Heart left ventricle (tissue), 16 donors: Measurements from ENCODE around the gene CAMTA1. TPM values are rescaled to one million over a fixed set of nuclear protein-coding genes. Genes with fewer than 3 reads are reported as not detected.

Source experiments
- ATAC-seq, 4 donors: fragments of 200-7000 bp; cut with Tn5 transposase; one replicate each; pipeline ENCODE4 v1.9.1; 2020 to 2022; ENCODE audit warnings: moderate library complexity in 4 of 4, mild to moderate bottlenecking in 3 of 4, moderate number of reproducible peaks in 1 of 4
- DNase-seq, 5 donors: peaks; one replicate each; pipeline ENCODE4 v3.0.0-alpha.2; 2020
- H3K27ac ChIP-seq, 12 donors: fragments of 200-600 bp; sonication (generic) in 4 of 12; one replicate each; pipeline versions ENCODE4 v1.5.0 to v1.8.0; 2016 to 2022; ENCODE audit warnings: mild to moderate bottlenecking in 2 of 12
- H3K27me3 ChIP-seq, 9 donors: fragments of 200-600 bp; sonication (generic) in 2 of 9; one replicate each; pipeline versions ENCODE4 v1.5.1 to v1.8.0; 2016 to 2022; ENCODE audit warnings: mild to moderate bottlenecking in 3 of 9
- H3K36me3 ChIP-seq, 9 donors: fragments of 200-600 bp; sonication (generic) in 2 of 9; one replicate each; pipeline versions ENCODE4 v1.5.0 to v1.8.0; 2018 to 2022; ENCODE audit warnings: mild to moderate bottlenecking in 2 of 9
- H3K4me1 ChIP-seq, 12 donors: fragments of 200-600 bp; sonication (generic) in 4 of 12; one replicate each; pipeline versions ENCODE4 v1.5.0 to v1.8.0; 2016 to 2022; ENCODE audit warnings: mild to moderate bottlenecking in 3 of 12
- H3K4me3 ChIP-seq, 12 donors: fragments of 200-600 bp; sonication (generic) in 4 of 12; one replicate each; pipeline versions ENCODE4 v1.5.0 to v1.8.0; 2017 to 2022; ENCODE audit warnings: mild to moderate bottlenecking in 9 of 12, moderate library complexity in 4 of 12
- H3K9me3 ChIP-seq, 12 donors: fragments of 200-600 bp; sonication (generic) in 4 of 12; one replicate each; pipeline versions ENCODE4 v1.5.0 to v1.8.0; 2016 to 2022; ENCODE audit warnings: mild to moderate bottlenecking in 1 of 12
- CTCF ChIP-seq, 12 donors: fragments of 200-600 bp; sonication (generic) in 4 of 12; IDR thresholded peaks; one replicate each; pipeline versions ENCODE4 v1.5.0 to v1.8.0; 2018 to 2022; ENCODE audit warnings: antibody characterized with exemption in 12 of 12, mild to moderate bottlenecking in 5 of 12
- POLR2A ChIP-seq, 2 donors: fragments of 450-650 bp; IDR thresholded peaks; one replicate each; pipeline ENCODE4 v1.6.1; 2017; ENCODE audit warnings: antibody characterized with exemption in 2 of 2, mild to moderate bottlenecking in 2 of 2, moderate library complexity in 2 of 2
- WGBS, 4 donors: extraction: QIAGEN DNeasy Blood & Tissue Kit in 2 of 4; methylation state at CpG; one replicate each; pipeline versions ENCODE4 v1.1.5 to v1.1.7; 2013 to 2018; 5-methylcytosine and 5-hydroxymethylcytosine counted together
- intact Hi-C, 10 donors: fragments of 100-400 bp; cut with DNase I; formaldehyde crosslinking; loops; one replicate each; pipeline versions ENCODE4 v1.11.1 to v1.14.2; 2022
- polyA plus RNA-seq, 2 donors: library from polyadenylated mRNA; stranded (reverse); fragments of 200-250 nt; gene quantifications; one replicate each; pipeline ENCODE4 v1.2.3, GENCODE V29; 2013
- total RNA-seq, 9 donors: library from RNA; depleted of rRNA in 2 of 9; stranded (reverse); fragments of >200 nt in 2 of 9; fragmentation: NEBNext Ultra II Directional in 3 of 9; extraction: Animal tissue kit (Norgen Biotek cat#: 25700) in 3 of 9; gene quantifications; one replicate each; pipeline versions ENCODE4 v1.1.0 to v1.2.4, GENCODE V29; 2016 to 2023
- donor health status: ischemic (EF 13 %, LVEDD 7.1; RV severe dilation, severe dysfunction).
- donor health status: healthy with polysubstance abuse.
- donor health status: DM: no; HTN: yes; CAD: no.
- donor health status: DM: no; HTN: no; CAD: no.
- donor health status: ischemic (EF 25% LVEDD 6.9; RV normal size, moderate dysfunction).
- donor health status: ischemic (EF 25% LVEDD 5.7; RV mildly dilated, moderate dysfunction).
- donor health status: healthy.
- donor health status: DM: yes; HTN: yes; CAD: no.
- donor health status: ischemic (EF 35%, LVEDD 5.7; RV mildly dilated, moderate dysfunction).
- donor health status: nonischemic (EF 11% LVEDD 7.7; RV severe dilation, severe dysfunction).
- donor health status: DM: yes; HTN: yes; CAD: no.
- donor health status: PGD.
- donor health status: ischemic (EF 29% LVEDD 5.4; RV normal size, mild dysfunction).
- donor health status: nonischemic (EF 23%, LVEDD 6.1; RV moderate dilation, normal function).

CAMTA1 gene
- total and polyA plus RNA-seq, 11 donors: 114 to 303 (median 137) TPM

DNA sequence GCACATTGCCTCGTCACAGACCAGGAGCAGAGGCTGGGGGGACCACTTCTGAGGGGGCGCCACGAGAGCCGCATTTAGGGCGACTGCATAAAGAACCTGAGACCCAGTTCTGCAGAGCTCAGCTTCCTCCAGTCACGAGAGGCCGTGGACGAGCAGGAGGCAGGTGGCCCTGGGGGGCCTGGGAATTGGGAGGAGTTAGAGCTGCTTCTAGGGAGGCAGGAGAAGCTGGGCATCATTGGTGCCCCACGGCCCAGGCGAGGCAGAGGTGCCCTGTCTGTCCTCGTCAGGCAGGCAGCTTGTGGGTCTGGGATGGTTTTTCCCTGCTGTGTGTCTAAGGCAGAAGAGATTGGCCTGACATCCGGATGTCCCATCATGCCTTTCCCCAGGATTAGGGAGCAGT lies 389.3 kb downstream of the CAMTA1 start:
- intact Hi-C loops: no loop called here
- H3K27me3 ChIP-seq: no peaks in the 10 kb centered on the region
- no peak for DNase-seq

DNA sequence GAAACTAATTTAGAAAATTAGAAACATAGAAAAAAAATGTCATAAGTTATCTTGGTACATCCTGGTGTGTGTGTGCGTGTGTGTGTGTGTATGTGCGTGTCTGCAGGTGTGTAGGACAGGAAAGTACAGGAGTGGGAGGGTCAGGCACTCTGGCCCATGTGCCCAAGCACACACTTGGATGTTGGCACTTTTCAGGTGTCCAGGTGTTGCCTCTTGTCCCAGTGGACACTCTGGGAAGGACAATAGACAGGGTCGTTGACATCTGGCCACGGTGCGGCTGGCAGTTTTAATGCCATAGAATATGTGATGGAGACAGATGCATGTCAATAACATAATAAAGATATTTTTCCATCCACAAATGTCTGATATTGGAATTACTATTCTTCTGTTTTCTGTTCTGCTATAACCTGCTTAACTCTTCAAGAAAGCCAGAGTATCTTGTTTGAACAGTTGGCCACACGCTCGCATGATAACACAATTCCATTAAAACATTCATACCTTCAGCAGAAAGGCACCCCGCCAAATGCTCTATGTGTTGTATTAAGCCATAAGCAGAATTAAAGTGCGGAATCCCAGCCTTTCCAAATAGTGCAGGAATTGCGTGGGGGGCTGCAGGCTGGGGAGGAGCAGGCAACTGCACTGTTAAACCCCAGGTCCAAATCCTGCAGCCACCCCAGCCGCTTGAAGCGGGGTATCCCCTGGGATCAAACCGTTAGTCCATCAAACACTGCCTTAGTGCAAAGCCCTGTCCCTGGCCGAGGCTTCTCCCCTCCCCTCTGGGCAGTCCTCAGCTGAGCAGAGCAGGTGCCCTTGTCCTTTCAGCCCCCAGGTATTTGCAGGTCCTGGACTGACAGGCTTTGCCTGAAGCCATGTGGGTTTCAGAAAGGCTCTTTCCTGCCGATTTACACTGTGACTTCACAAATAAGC lies 390.0 kb downstream of the CAMTA1 start:
- no peak for DNase-seq
- no peak for ATAC-seq
- TF ChIP-seq CTCF (IDR thresholded peaks at IDR 0.05) (no peak), POLR2A (IDR thresholded peaks at IDR 0.05) (no peak)
- Histone ChIP-seq H3K36me3 (no peaks in the 10 kb centered on the region), H3K4me3 (no peak overlapping the region), H3K4me1 (peaks cover 0 to 11% (median 0%) of the 10 kb centered on the region in 12 donors), H3K27ac (no peak overlapping the region), H3K27me3 (no peaks in the 10 kb centered on the region), H3K9me3 (peaks cover 0 to 10% (median 0%) of the 10 kb centered on the region in 12 donors)
- intact Hi-C loops: no loop called here
- WGBS, 4 donors: 86 to 90% (median 87%) methylated on average over 15 of the region's 15 CpGs

More for the DNA sequence above, 389.3 kb downstream of the CAMTA1 start:
- no peaks in the 10 kb centered on the region for H3K36me3 ChIP-seq
- ATAC-seq: no peak
- WGBS, 4 donors: 79 to 89% (median 85%) methylated on average over 12 of the region's 12 CpGs
- no peak for TF ChIP-seq POLR2A (IDR thresholded peaks at IDR 0.05)
- TF ChIP-seq CTCF (IDR thresholded peaks at IDR 0.05): no peak
- H3K9me3 ChIP-seq: peaks cover 0 to 3% (median 0%) of the 10 kb centered on the region in 12 donors
- H3K4me3 ChIP-seq: no peak overlapping the region
- peaks cover 0 to 11% (median 0%) of the 10 kb centered on the region in 12 donors for H3K4me1 ChIP-seq
- H3K27ac ChIP-seq: no peak overlapping the region

DNA sequence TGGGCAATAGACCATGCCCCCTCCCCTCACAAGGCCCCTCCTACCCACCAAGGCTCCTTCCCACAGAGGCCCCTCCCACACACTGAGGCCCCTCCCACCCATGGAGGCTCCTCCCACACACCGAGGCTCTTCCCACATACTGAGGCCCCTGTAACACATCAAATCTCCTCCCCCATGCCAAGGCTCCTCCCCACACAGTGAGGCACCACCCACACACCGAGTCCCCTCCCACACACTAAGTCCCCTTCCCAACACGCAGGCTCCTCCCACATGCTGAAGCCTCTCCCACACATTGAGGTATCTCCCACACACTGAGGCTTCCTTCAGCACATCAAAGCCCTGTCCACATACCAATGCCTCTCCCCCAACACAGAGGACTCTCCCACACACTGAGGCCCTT lies 391.8 kb downstream of the CAMTA1 start:
- no peak for ATAC-seq
- H3K4me1 ChIP-seq: peaks cover 0 to 11% (median 0%) of the 10 kb centered on the region in 12 donors
- H3K27ac ChIP-seq: no peak overlapping the region
- no peaks in the 10 kb centered on the region for H3K36me3 ChIP-seq
- DNase-seq: no peak
- intact Hi-C loops: no loop called here
- peaks cover 0 to 28% (median 8%) of the 10 kb centered on the region in 12 donors for H3K9me3 ChIP-seq
- WGBS, 4 donors: 78 to 86% (median 82%) methylated on average over 3 of the region's 3 CpGs
- peaks cover 0 to 1% (median 0%) of the 10 kb centered on the region in 9 donors for H3K27me3 ChIP-seq
- H3K4me3 ChIP-seq: no peak overlapping the region
- no peak for TF ChIP-seq CTCF (IDR thresholded peaks at IDR 0.05)
- TF ChIP-seq POLR2A (IDR thresholded peaks at IDR 0.05): no peak

GRCh38 chr1:7177438-7178146 lies 392.3 kb downstream of the CAMTA1 start:
- no peak for ATAC-seq
- no peak for TF ChIP-seq POLR2A (IDR thresholded peaks at IDR 0.05)
- no peak for TF ChIP-seq CTCF (IDR thresholded peaks at IDR 0.05)
- DNase-seq: no peak
- peaks cover 0 to 29% (median 8%) of the 10 kb centered on the region in 12 donors for H3K9me3 ChIP-seq
- no peak overlapping the region for H3K27ac ChIP-seq
- no peak overlapping the region for H3K4me3 ChIP-seq
- no peaks in the 10 kb centered on the region for H3K36me3 ChIP-seq
- intact Hi-C loops: no loop called here
- H3K4me1 ChIP-seq: peaks cover 0 to 7% (median 0%) of the 10 kb centered on the region in 12 donors
- H3K27me3 ChIP-seq: peaks cover 0 to 6% (median 0%) of the 10 kb centered on the region in 9 donors
- WGBS, 4 donors: 56 to 66% (median 63%) methylated on average over 9 of the region's 9 CpGs
